Upper lobe of right lung (tissue), 1 donor: Measurements from ENCODE around the gene PWP1. TPM values are rescaled to one million over a fixed set of nuclear protein-coding genes. Genes with fewer than 3 reads are reported as not detected.

Source experiments
- ATAC-seq: fragments of 200-7000 bp; cut with Tn5 transposase; one replicate; pipeline ENCODE4 v1.9.1; 2020; ENCODE audit warnings: mild to moderate bottlenecking, moderate library complexity
- DNase-seq: peaks from one replicate; pipeline ENCODE4 v3.0.0-alpha.2; 2020
- H3K27ac ChIP-seq: fragments of 200-600 bp; one replicate; pipeline ENCODE4 v1.8.0; 2022
- H3K27me3 ChIP-seq: fragments of 200-600 bp; one replicate; pipeline ENCODE4 v1.8.0; 2022; ENCODE audit warnings: mild to moderate bottlenecking
- H3K36me3 ChIP-seq: fragments of 200-600 bp; one replicate; pipeline ENCODE4 v1.8.0; 2022
- H3K4me1 ChIP-seq: fragments of 200-600 bp; one replicate; pipeline ENCODE4 v1.8.0; 2022
- H3K4me3 ChIP-seq: fragments of 200-600 bp; one replicate; pipeline ENCODE4 v1.8.0; 2022; ENCODE audit warnings: mild to moderate bottlenecking
- H3K9me3 ChIP-seq: fragments of 200-600 bp; one replicate; pipeline ENCODE4 v1.8.0; 2022
- intact Hi-C: fragments of 100-400 bp; cut with DNase I; formaldehyde crosslinking; loops from one replicate; pipeline ENCODE4 v1.11.0; 2022
- long read RNA-seq: library from polyadenylated mRNA; unstranded; transcript quantifications from one replicate; pipeline ENCODE4 v2.0.0, GENCODE V29; 2021
- total RNA-seq: library from RNA; stranded (reverse); fragmentation: NEBNext Ultra II Directional; extraction: Animal tissue kit (Norgen Biotek cat#: 25700); gene quantifications from one replicate; pipeline ENCODE4 v1.2.1, GENCODE V29; 2021
- TF ChIP-seq, protein P1 (sequence below): fragments of 200-600 bp; IDR thresholded peaks from one replicate; pipeline ENCODE4 v1.8.0; 2022; ENCODE audit warnings: antibody characterized with exemption
- donor health status: DM: no; HTN: yes; CAD: no; lungs with severe emphysema.

PWP1 gene
- 25.8 TPM for total RNA-seq
- long read RNA-seq, transcript PWP1-201 (15 exons, 2,621 nt) = major isoform, 65 of 72 reads
- long read RNA-seq, partial matches to known transcripts = 1 of 72 reads
- long read RNA-seq, other reads (novel, unspliced or antisense) = 6 of 72 reads

DNA sequence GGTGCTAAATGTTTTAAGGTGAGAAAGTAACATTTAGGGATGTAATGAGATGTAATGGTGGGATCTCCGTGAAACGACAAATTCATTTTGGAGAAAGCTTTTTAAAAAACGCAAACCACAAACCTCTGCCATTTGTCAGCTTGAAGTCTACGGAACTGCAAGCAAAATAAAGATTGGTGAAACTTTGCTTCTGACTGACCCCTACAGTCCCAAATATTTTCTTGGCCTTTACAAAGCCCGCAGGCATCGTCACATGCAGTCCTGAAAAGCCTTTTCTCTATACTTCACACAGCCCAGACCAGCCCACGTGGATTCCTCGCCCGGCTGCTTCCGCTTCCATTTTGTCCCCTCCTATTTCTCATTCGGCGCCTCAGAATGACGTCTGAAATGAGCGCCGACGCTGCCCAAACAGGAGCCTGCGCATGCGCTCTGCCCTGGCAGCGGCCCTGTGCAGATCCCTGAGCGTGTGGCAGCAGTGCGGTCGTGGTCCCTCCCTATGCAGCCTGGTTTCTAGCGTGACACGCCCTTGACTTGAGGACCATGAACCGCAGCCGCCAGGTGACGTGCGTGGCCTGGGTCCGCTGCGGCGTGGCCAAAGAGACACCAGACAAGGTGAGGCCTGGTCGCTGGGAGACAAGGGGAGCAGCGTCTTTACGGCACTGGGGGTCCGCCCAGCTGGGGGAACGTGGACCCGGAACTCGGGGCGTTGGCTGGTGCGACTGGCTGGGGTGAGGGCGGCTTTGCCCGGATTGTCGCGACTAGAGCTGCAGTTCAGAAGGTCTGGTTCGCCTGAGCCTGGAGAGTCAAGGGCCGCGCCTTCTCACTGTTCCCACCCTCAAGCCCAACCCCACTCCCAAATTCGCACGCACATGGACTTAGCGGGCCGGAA is at the start of gene PWP1:
TSS of gene PWP1 (plus strand) at position 440 of the 889 bp plus-strand sequence. CDS start at position 541, 101 bp downstream.
- TF ChIP-seq, protein P1, sequence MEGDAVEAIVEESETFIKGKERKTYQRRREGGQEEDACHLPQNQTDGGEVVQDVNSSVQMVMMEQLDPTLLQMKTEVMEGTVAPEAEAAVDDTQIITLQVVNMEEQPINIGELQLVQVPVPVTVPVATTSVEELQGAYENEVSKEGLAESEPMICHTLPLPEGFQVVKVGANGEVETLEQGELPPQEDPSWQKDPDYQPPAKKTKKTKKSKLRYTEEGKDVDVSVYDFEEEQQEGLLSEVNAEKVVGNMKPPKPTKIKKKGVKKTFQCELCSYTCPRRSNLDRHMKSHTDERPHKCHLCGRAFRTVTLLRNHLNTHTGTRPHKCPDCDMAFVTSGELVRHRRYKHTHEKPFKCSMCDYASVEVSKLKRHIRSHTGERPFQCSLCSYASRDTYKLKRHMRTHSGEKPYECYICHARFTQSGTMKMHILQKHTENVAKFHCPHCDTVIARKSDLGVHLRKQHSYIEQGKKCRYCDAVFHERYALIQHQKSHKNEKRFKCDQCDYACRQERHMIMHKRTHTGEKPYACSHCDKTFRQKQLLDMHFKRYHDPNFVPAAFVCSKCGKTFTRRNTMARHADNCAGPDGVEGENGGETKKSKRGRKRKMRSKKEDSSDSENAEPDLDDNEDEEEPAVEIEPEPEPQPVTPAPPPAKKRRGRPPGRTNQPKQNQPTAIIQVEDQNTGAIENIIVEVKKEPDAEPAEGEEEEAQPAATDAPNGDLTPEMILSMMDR = no peak
- Histone ChIP-seq H3K27ac (peak within 1 kb of the TSS; percentile 88), H3K36me3 (peaks cover 24% of the 10 kb centered on the region), H3K4me1 (peaks cover 9% of the 10 kb centered on the region), H3K9me3 (no peaks in the 10 kb centered on the region), H3K27me3 (no peaks in the 10 kb centered on the region), H3K4me3 (peak within 1 kb of the TSS; percentile 99)
- peak; percentile 97 for ATAC-seq
- intact Hi-C loops = no loop called here
- DNase-seq = peak; percentile 97

DNA sequence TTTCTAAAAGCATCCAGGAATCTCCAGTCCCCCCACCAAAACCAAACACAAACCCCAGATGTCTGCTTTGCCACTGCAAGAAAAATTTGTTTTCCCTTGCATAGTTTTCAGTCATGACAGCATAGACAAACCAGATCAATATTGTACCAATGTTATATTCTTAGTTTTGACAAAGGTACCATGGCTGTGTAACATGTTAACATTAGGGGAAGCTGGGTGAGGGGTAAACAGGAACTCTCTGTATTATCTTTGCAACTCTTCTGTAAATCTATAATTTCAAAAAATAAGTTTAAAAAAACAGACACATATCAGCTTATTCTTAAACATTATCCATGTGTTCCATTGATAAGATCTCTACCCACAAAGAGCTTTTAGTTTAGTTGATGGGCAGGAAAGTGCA is 44.4 kb upstream of the PWP1 start:
- Histone ChIP-seq H3K4me1 (no peaks in the 10 kb centered on the region), H3K27ac (no peak overlapping the region), H3K4me3 (no peak overlapping the region), H3K27me3 (peaks cover 7% of the 10 kb centered on the region), H3K36me3 (no peaks in the 10 kb centered on the region), H3K9me3 (no peaks in the 10 kb centered on the region)
- TF ChIP-seq, protein P1 = no peak
- ATAC-seq (no peak), DNase-seq (no peak)
- intact Hi-C loops = no loop called here

DNA sequence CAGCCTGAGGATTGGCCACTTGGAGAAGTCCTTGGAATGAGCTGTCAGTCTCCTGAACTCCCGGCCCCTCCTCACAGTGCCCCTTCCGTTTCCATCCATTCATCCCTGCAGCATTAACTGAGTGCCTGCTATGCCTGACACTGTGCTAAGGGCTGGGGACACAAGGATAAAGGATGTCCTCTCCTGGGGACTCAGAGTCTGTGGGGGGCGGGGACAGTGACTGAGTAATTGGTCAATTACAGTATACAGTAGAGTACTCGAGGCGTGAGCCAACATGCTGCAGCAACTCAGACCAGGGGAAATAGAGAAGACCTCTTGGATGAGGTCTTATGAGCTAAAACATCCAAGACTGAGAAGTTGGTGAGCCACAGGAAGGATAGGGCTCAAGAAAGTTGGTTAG is 43.4 kb upstream of the PWP1 start:
- Histone ChIP-seq H3K4me1 (no peaks in the 10 kb centered on the region), H3K27me3 (peaks cover 7% of the 10 kb centered on the region), H3K4me3 (no peak overlapping the region), H3K9me3 (no peaks in the 10 kb centered on the region), H3K27ac (no peak overlapping the region), H3K36me3 (no peaks in the 10 kb centered on the region)
- DNase-seq (no peak), ATAC-seq (no peak)
- intact Hi-C loops = no loop called here
- TF ChIP-seq, protein P1 = no peak

DNA sequence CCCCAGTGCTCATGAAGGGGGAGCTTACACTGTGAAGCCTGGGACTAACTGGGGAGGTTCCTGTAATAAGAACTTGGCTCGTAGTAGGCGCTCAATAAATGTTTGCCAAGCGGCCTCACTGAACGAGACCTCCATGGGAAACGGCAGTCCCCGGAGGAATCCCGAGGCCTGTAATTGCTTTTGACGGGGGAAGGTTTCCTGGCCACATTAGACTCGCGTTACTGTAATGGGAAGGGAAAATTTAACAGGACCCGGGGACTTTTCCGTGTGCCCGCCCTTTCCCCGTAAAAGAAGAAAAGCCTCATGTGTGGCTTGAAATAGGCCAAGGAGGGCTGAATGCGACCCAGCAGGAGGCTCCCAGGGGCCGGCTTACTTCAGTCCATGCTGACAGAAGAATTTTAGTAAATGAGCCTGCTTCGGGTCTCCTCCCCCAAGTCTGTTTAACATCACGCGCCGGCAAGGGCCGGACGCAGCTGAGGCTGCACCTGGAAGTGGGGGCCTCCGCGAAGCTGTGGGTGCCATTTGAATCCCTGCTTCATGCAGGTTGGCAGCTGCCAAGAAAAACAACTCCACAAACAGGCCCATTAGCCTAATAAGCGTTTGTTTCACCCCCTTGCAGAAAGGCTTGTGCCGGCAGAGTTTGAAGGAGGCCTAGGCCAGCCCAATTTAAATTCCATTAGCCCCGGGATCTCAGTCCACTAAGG is 39.8 kb upstream of the PWP1 start:
- Histone ChIP-seq H3K36me3 (no peaks in the 10 kb centered on the region), H3K27ac (no peak overlapping the region), H3K4me1 (no peaks in the 10 kb centered on the region), H3K27me3 (no peaks in the 10 kb centered on the region), H3K9me3 (no peaks in the 10 kb centered on the region), H3K4me3 (no peak overlapping the region)
- TF ChIP-seq, protein P1 = no peak
- DNase-seq (no peak), ATAC-seq (no peak)
- intact Hi-C loops = no loop called here

DNA sequence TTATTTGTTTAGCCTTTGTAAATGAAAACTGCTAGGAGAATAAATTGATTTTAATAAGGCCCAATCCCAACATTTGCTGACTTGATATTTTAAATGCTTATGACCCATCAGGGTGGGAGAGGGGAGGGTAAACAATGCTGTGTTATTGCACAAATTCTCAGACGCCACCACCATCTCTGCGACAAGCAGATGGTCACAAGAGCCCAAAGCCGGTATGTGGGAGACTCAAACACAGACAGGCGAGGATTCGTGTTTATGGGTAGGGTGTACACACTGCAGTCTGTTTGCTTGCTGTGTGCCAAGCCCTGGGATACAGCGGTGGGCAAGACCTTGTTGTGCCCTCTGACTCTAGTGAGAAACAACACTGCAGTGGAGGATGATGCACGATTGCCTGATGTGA is 39.2 kb upstream of the PWP1 start:
- ATAC-seq = no peak

More for the DNA sequence above, 39.2 kb upstream of the PWP1 start:
- no peak overlapping the region for H3K27ac ChIP-seq
- intact Hi-C loops = no loop called here
- no peaks in the 10 kb centered on the region for H3K9me3 ChIP-seq
- H3K4me1 ChIP-seq = no peaks in the 10 kb centered on the region
- no peak overlapping the region for H3K4me3 ChIP-seq
- no peak for DNase-seq
- no peaks in the 10 kb centered on the region for H3K36me3 ChIP-seq
- TF ChIP-seq, protein P1 = no peak
- H3K27me3 ChIP-seq = no peaks in the 10 kb centered on the region
